ENCODE results near the gene TNNT3.
A peak's percentile ranks its signal among the peaks of the same experiment; 100 is the strongest.

The TNNT3 gene

GRCh38 chr11:1888811-1889210 is 30.7 kb upstream of the TNNT3 start:
- no peak for TF ChIP-seq CTCF (IDR thresholded peaks at IDR 0.05; ENCODE audit: poor library complexity, severe bottlenecking)
- no peak overlapping the region for H3K4me3 ChIP-seq (ENCODE audit: severe bottlenecking)
- ATAC-seq (ENCODE audit: low read depth) (no peak), DNase-seq (ENCODE audit: low spot score) (peak; percentile 36)
- H3K27me3 ChIP-seq (ENCODE audit: insufficient read depth, poor library complexity, severe bottlenecking): no peaks in the 10 kb centered on the region
- no peaks in the 10 kb centered on the region for H3K9me3 ChIP-seq (ENCODE audit: severe bottlenecking)
- H3K27ac ChIP-seq (ENCODE audit: poor library complexity, severe bottlenecking): no peak overlapping the region
- H3K36me3 ChIP-seq (ENCODE audit: low read depth): no peaks in the 10 kb centered on the region
- no peaks in the 10 kb centered on the region for H3K4me1 ChIP-seq (ENCODE audit: insufficient read depth, poor library complexity, severe bottlenecking)

GRCh38 chr11:1889224-1889930 is 30.1 kb upstream of the TNNT3 start:
- no peak overlapping the region for H3K4me3 ChIP-seq (ENCODE audit: severe bottlenecking)
- no peak for ATAC-seq (ENCODE audit: low read depth)

GRCh38 chr11:1889941-1890855 is 29.3 kb upstream of the TNNT3 start:
- H3K36me3 ChIP-seq (ENCODE audit: low read depth): no peaks in the 10 kb centered on the region
- DNase-seq (ENCODE audit: low spot score) (peak; percentile 53), ATAC-seq (ENCODE audit: low read depth) (no peak)
- no peaks in the 10 kb centered on the region for H3K27me3 ChIP-seq (ENCODE audit: insufficient read depth, poor library complexity, severe bottlenecking)
- no peaks in the 10 kb centered on the region for H3K9me3 ChIP-seq (ENCODE audit: severe bottlenecking)
- TF ChIP-seq CTCF (IDR thresholded peaks at IDR 0.05; ENCODE audit: poor library complexity, severe bottlenecking): no peak
- no peak overlapping the region for H3K4me3 ChIP-seq (ENCODE audit: severe bottlenecking)
- no peaks in the 10 kb centered on the region for H3K4me1 ChIP-seq (ENCODE audit: insufficient read depth, poor library complexity, severe bottlenecking)
- H3K27ac ChIP-seq (ENCODE audit: poor library complexity, severe bottlenecking): no peak overlapping the region

More at GRCh38 chr11:1889224-1889930, 30.1 kb upstream of the TNNT3 start:
- no peak for TF ChIP-seq CTCF (IDR thresholded peaks at IDR 0.05; ENCODE audit: poor library complexity, severe bottlenecking)
- Histone ChIP-seq H3K36me3 (ENCODE audit: low read depth) (no peaks in the 10 kb centered on the region), H3K27me3 (ENCODE audit: insufficient read depth, poor library complexity, severe bottlenecking) (no peaks in the 10 kb centered on the region), H3K9me3 (ENCODE audit: severe bottlenecking) (no peaks in the 10 kb centered on the region), H3K27ac (ENCODE audit: poor library complexity, severe bottlenecking) (no peak overlapping the region), H3K4me1 (ENCODE audit: insufficient read depth, poor library complexity, severe bottlenecking) (no peaks in the 10 kb centered on the region)
- DNase-seq (ENCODE audit: low spot score): peak; percentile 64

- Histone ChIP-seq H3K27me3 (ENCODE audit: insufficient read depth, poor library complexity, severe bottlenecking) (no peaks in the 10 kb centered on the region), H3K36me3 (ENCODE audit: low read depth) (no peaks in the 10 kb centered on the region), H3K4me3 (ENCODE audit: severe bottlenecking) (no peak overlapping the region), H3K4me1 (ENCODE audit: insufficient read depth, poor library complexity, severe bottlenecking) (no peaks in the 10 kb centered on the region), H3K9me3 (ENCODE audit: severe bottlenecking) (no peaks in the 10 kb centered on the region), H3K27ac (ENCODE audit: poor library complexity, severe bottlenecking) (no peak overlapping the region)
- ATAC-seq (ENCODE audit: low read depth): no peak
- no peak for TF ChIP-seq CTCF (IDR thresholded peaks at IDR 0.05; ENCODE audit: poor library complexity, severe bottlenecking)
- peak; percentile 46 for DNase-seq (ENCODE audit: low spot score)
Measured at GRCh38 chr11:1890856-1891830, 28.4 kb upstream of the TNNT3 start.

Measured in RWPE2 (cell line).